Left ventricle myocardium inferior (tissue), 1 donor: ENCODE measurements around the gene KRT23. TPM values are rescaled to one million over a fixed set of nuclear protein-coding genes. Genes with fewer than 3 reads are reported as not detected.

Source experiments
- DNase-seq: peaks from one replicate; pipeline ENCODE4 v3.0.0-alpha.2; 2020
- H3K27ac ChIP-seq: fragments of 200-600 bp; replicated peaks from 2 replicates; pipeline ENCODE4 v1.8.0; 2021
- H3K27me3 ChIP-seq: fragments of 200-600 bp; 2 replicates; pipeline ENCODE4 v1.8.0; 2021; ENCODE audit warnings: low read depth
- H3K36me3 ChIP-seq: fragments of 200-600 bp; 2 replicates; pipeline ENCODE4 v1.8.0; 2021
- H3K4me1 ChIP-seq: fragments of 200-600 bp; 2 replicates; pipeline ENCODE4 v1.8.0; 2021
- H3K4me3 ChIP-seq: fragments of 200-600 bp; 2 replicates; pipeline ENCODE4 v1.8.0; 2021; ENCODE audit warnings: mild to moderate bottlenecking, moderate library complexity
- H3K9me3 ChIP-seq: fragments of 200-600 bp; replicated peaks from 2 replicates; pipeline ENCODE4 v1.8.0; 2021
- CTCF ChIP-seq: fragments of 200-600 bp; IDR thresholded peaks from 2 replicates; pipeline ENCODE4 v1.8.0; 2021; ENCODE audit warnings: antibody characterized with exemption, mild to moderate bottlenecking, borderline replicate concordance
- intact Hi-C: fragments of 100-400 bp; cut with micrococcal nuclease; formaldehyde crosslinking; loops from one replicate; pipeline ENCODE4 v1.11.0; 2022
- total RNA-seq: library from RNA; stranded (reverse); fragmentation: NEBNext Ultra II Directional; extraction: Animal tissue kit (Norgen Biotek cat#: 25700); gene quantifications from one replicate; pipeline ENCODE4 v1.2.1, GENCODE V29; 2021
- donor health status: DM: no; HTN: yes; CAD: no; lungs with severe emphysema.

The KRT23 gene
- total RNA-seq, 1 donor from 2014 or later: 0.33 TPM

DNA sequence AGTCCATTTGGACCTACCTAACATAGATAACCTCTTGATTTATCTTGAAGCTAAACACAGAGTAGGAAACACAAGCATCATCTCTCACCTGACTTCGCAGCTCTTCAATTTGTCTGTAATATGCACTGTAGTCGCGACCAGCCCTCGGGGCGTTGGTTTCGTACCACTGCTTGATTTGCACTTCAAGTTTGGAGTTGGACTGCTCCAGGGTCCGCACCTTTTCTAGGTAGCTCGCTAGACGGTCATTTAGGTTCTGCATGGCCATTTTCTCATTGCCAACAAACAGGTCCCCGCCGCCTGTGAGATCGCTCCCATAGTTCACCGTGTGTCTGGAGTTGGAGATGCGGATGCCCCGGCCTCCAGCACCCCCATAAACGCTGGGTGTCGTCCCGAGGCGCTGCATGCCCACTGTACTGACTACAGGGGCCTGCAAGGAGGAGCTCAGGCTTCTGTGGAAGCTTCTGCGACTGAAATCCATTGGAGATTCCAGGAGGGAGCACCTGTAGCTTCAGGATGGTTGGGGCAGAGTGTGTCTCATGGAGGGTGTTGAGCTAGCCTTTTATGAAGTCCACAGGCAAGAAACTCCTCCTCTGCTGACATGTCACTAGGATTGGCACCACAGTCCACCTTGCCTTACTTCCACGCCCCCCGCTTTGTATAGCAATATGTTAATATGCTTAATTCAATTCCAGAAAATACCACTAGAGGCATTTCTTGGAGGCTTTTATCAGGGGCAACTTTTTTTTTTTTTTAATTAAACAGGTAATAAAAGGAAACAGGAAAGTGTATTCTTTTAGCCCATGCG, 52.5 kb downstream of the KRT23 start, which contains the start of gene KRT20:
Gene KRT20, minus strand, starts transcription at position 535 of the 805 bp plus-strand sequence. Its CDS starts 57 bp downstream, at position 478.
- H3K4me3 ChIP-seq: no peak within 1 kb of the TSS
- intact Hi-C loops: no loop called here

GRCh38 chr17:40883626-40884334, 53.7 kb downstream of the KRT23 start:
- H3K27me3 ChIP-seq: peaks cover 24% of the 10 kb centered on the region
- no peaks in the 10 kb centered on the region for H3K4me1 ChIP-seq
- no peak for DNase-seq
- no peaks in the 10 kb centered on the region for H3K9me3 ChIP-seq
- H3K4me3 ChIP-seq: no peak overlapping the region
- intact Hi-C loops: no loop called here
- TF ChIP-seq CTCF: no peak
- H3K36me3 ChIP-seq: no peaks in the 10 kb centered on the region
- no peak overlapping the region for H3K27ac ChIP-seq

More for the DNA sequence above, 52.5 kb downstream of the KRT23 start, which contains the start of gene KRT20:
- no peaks in the 10 kb centered on the region for H3K9me3 ChIP-seq
- no peak within 1 kb of the TSS for H3K27ac ChIP-seq
- H3K36me3 ChIP-seq: no peaks in the 10 kb centered on the region
- peaks cover 36% of the 10 kb centered on the region for H3K27me3 ChIP-seq
- DNase-seq: no peak
- no peaks in the 10 kb centered on the region for H3K4me1 ChIP-seq
- TF ChIP-seq CTCF: no peak

GRCh38 chr17:40883031-40883430, 54.4 kb downstream of the KRT23 start:
- no peak for TF ChIP-seq CTCF
- no peaks in the 10 kb centered on the region for H3K9me3 ChIP-seq
- no peak for DNase-seq
- peaks cover 18% of the 10 kb centered on the region for H3K27me3 ChIP-seq
- H3K4me3 ChIP-seq: no peak overlapping the region
- intact Hi-C loops: no loop called here
- H3K36me3 ChIP-seq: no peaks in the 10 kb centered on the region
- H3K4me1 ChIP-seq: no peaks in the 10 kb centered on the region
- H3K27ac ChIP-seq: no peak overlapping the region

GRCh38 chr17:40879026-40879425, 58.4 kb downstream of the KRT23 start:
- Histone ChIP-seq H3K36me3 (no peaks in the 10 kb centered on the region), H3K4me3 (no peak overlapping the region), H3K27me3 (peaks cover 14% of the 10 kb centered on the region), H3K9me3 (no peaks in the 10 kb centered on the region), H3K27ac (no peak overlapping the region), H3K4me1 (no peaks in the 10 kb centered on the region)
- DNase-seq: no peak
- TF ChIP-seq CTCF: no peak
- intact Hi-C loops: no loop called here

- no peak for DNase-seq
- Histone ChIP-seq H3K9me3 (no peaks in the 10 kb centered on the region), H3K27ac (no peak overlapping the region), H3K27me3 (peaks cover 14% of the 10 kb centered on the region), H3K4me3 (no peak overlapping the region), H3K36me3 (no peaks in the 10 kb centered on the region), H3K4me1 (no peaks in the 10 kb centered on the region)
- intact Hi-C loops: no loop called here
- TF ChIP-seq CTCF: no peak
These were observed 59.4 kb downstream of the KRT23 start for GRCh38 chr17:40878044-40878443.
